ENCODE measurements around the gene HOXB8.

DNA sequence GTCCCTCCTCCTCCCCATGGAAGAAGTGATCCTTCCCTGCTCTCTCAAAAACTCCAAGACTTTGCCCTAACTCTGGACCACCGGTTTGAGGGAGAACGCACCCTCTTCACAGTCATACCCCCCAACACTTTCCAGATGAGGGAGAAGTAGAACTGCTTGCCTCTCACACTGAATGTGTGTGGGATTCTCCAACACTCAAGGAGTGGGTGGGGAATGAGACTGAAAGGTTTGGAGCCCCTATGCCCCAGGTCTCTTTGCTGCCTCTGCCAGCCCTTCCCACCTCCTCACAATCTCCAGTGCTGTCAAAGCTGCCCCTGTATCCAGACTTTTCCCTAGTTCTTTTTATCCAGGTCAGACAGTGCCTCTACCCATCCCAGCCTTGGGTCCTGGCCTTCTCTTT is 48.4 kb downstream of the HOXB8 start:
- TF ChIP-seq, protein P1, sequence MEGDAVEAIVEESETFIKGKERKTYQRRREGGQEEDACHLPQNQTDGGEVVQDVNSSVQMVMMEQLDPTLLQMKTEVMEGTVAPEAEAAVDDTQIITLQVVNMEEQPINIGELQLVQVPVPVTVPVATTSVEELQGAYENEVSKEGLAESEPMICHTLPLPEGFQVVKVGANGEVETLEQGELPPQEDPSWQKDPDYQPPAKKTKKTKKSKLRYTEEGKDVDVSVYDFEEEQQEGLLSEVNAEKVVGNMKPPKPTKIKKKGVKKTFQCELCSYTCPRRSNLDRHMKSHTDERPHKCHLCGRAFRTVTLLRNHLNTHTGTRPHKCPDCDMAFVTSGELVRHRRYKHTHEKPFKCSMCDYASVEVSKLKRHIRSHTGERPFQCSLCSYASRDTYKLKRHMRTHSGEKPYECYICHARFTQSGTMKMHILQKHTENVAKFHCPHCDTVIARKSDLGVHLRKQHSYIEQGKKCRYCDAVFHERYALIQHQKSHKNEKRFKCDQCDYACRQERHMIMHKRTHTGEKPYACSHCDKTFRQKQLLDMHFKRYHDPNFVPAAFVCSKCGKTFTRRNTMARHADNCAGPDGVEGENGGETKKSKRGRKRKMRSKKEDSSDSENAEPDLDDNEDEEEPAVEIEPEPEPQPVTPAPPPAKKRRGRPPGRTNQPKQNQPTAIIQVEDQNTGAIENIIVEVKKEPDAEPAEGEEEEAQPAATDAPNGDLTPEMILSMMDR (IDR thresholded peaks at IDR 0.05; ENCODE audit: insufficient read depth, low read depth, low read length) = no peak
- TF ChIP-seq EZH2 (IDR thresholded peaks at IDR 0.05; ENCODE audit: insufficient read depth, low read length) = no peak

All from astrocyte (in vitro differentiated cells and primary cell).